HG02678 (cell line): ENCODE data around the gene PGLYRP1.

Experiments
- ATAC-seq: cut with Tn5 transposase; IDR thresholded peaks from one replicate; pipeline ENCODE4 v1.9.1; 2021; ENCODE audit warnings: mild to moderate bottlenecking, moderate library complexity; ENCODE audit not compliant: unreplicated experiment

The PGLYRP1 gene

DNA sequence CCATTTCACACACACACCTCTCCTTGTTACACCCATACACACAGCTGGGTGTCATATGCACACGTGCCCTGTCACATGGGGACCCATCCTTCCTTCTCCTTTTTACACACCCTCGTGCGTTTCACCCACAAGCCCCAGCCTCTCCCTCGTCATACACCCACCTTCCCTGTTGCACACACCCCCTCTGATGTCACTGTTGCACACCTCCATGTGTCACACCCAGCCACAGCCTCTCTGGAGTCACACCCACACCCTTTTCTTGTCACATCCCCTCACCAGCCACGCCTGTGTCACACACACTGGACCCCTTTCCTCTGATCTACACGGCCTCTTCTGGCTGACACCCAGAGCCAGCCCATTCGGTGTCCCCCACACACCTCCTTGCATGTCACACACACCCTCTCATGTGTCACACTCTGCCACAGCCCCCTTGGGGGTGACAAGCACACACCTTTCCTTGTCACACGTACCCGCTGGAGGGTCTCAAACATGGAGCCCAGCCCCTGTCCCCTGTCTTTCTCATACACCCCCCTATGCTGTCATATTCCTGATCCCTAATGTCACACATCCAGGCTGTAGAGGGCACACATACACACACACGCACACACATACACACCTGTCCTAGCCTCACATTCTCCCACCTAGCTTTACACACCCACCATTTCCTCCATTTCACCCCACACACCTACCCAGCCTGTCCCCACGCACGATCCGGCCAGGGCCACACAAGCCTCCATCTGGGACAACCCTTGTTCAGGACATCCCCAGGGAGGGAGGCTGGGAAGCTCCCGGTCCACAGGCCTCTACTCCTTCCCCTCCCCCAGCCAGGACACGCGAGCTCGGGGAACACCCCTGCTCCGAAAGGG is 50.5 kb downstream of the PGLYRP1 start:
- no peak for ATAC-seq

DNA sequence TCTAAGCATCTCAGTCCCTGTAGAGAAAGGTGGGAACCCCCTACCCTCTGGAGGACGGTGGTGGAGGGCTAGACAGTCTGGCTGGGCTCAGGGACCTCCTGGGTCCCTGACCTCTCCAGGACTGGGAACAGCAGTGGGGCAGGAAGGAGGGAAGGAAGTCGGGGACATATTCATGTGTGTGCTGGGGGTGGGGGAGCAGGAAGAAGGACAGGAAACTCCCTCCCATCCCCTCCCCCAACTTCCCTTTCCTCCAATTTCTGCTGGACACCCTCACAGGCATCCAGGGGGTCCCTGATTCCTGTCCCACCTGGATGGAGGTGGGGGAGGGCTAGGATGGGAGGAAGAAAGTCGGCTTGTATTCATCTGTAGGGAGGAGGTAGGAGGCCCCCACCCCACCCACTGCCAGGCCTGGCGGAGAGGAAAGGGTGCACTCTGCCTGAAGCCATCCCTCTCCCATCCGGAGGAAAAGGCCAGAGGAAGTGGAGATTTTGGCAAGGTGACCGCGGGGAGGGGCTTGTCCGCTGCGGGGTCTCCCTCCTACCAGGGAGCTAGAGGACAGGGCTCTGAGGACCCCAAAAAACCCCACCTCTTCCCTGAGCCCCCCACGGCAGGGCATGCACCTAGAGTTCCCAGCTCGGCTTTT is 51.5 kb downstream of the PGLYRP1 start:
- no peak for ATAC-seq

DNA sequence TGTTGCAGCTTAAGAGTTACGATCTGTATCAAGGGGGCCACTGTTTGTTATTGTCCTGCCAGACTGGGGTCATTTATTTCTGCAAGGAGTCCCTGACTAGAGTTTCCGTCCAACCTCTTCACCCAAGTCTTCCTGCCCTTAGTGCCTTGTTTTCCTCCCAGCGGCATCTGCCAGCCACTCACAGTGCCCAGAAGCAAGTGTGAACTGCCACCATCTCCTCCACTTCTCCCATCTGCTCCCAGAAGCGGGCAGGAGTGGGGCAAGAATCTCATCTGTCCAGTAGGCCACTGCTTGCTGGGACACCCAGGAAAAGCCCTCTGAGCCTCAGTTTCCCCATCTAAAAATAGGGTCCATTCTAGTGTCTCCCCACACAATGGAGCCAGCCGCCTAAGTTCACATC is 53.2 kb downstream of the PGLYRP1 start:
- ATAC-seq = no peak
